OCI-LY1 (cell line): ENCODE data around the gene FREM3.

Source experiments
- H2AFZ ChIP-seq: fragments of 200-600 bp; sonication (generic), shearing (Covaris generic); 2 replicates; pipeline ENCODE4 v1.6.0; 2014; ENCODE audit warnings: antibody characterized with exemption, mild to moderate bottlenecking, low read length
- H3F3A ChIP-seq: fragments of 200-600 bp; sonication (generic), shearing (Covaris generic); 2 replicates; pipeline ENCODE4 v1.6.0; 2014; ENCODE audit warnings: mild to moderate bottlenecking, antibody characterized with exemption, low read length, moderate library complexity; ENCODE audit not compliant: insufficient read depth
- H3K27ac ChIP-seq: fragments of 200-600 bp; sonication (generic); 2 replicates; pipeline ENCODE4 v1.5.1; 2014; ENCODE audit warnings: low read length, mixed run types, mild to moderate bottlenecking, low read depth; ENCODE audit not compliant: poor library complexity, severe bottlenecking
- H3K27me3 ChIP-seq: fragments of 200-600 bp; sonication (generic); 2 replicates; pipeline ENCODE4 v1.6.0; 2014; ENCODE audit warnings: antibody characterized with exemption, mild to moderate bottlenecking, low read length, moderate library complexity; ENCODE audit not compliant: insufficient read depth
- H3K36me3 ChIP-seq: fragments of 200-600 bp; sonication (generic); 2 replicates; pipeline ENCODE4 v1.6.1; 2014; ENCODE audit warnings: mild to moderate bottlenecking, antibody characterized with exemption, low read length, moderate library complexity, mixed read lengths; ENCODE audit not compliant: insufficient read depth
- H3K4me1 ChIP-seq: fragments of 200-600 bp; sonication (generic); 2 replicates; pipeline ENCODE4 v1.5.1; 2014; ENCODE audit warnings: mild to moderate bottlenecking, low read length, moderate library complexity; ENCODE audit not compliant: insufficient read depth, severe bottlenecking
- H3K4me2 ChIP-seq: fragments of 200-600 bp; sonication (generic), shearing (Covaris generic); 2 replicates; pipeline ENCODE4 v1.6.1; 2014; ENCODE audit warnings: low read length
- H3K4me3 ChIP-seq: fragments of 200-600 bp; sonication (generic); 2 replicates; pipeline ENCODE4 v1.5.1; 2014; ENCODE audit warnings: low read length, low read depth, mild to moderate bottlenecking, mixed read lengths; ENCODE audit not compliant: poor library complexity, severe bottlenecking
- H3K79me2 ChIP-seq: fragments of 200-600 bp; shearing (Covaris generic); 2 replicates; pipeline ENCODE4 v1.6.1; 2016; ENCODE audit warnings: mixed run types, low read length, mixed read lengths; ENCODE audit not compliant: insufficient read depth
- H3K9ac ChIP-seq: fragments of 200-600 bp; sonication (generic), shearing (Covaris generic); 2 replicates; pipeline ENCODE4 v1.6.1; 2014; ENCODE audit warnings: mild to moderate bottlenecking, low read length, mixed read lengths
- H3K9me2 ChIP-seq: fragments of 200-600 bp; sonication (generic), shearing (Covaris generic); 2 replicates; pipeline ENCODE4 v1.6.1; 2014; ENCODE audit warnings: low read depth, mild to moderate bottlenecking, low read length, mixed read lengths
- H3K9me3 ChIP-seq: fragments of 200-600 bp; shearing (Covaris generic); 2 replicates; pipeline ENCODE4 v1.6.1; 2014; ENCODE audit warnings: low read length, mixed read lengths
- H4K20me1 ChIP-seq: fragments of 200-600 bp; sonication (generic), shearing (Covaris generic); 2 replicates; pipeline ENCODE4 v1.6.0; 2016; ENCODE audit warnings: mild to moderate bottlenecking, low read length; ENCODE audit not compliant: insufficient read depth
- CTCF ChIP-seq: fragments of 200-600 bp; sonication (generic), shearing (Covaris generic); IDR thresholded peaks from 2 replicates; pipeline ENCODE4 v1.5.1; 2017; ENCODE audit warnings: mild to moderate bottlenecking, antibody characterized with exemption, low read length, moderate library complexity, mixed read lengths
- EZH2 ChIP-seq: fragments of 200-600 bp; sonication (generic), shearing (Covaris generic); IDR thresholded peaks from 2 replicates; pipeline ENCODE4 v1.8.0; 2017; ENCODE audit warnings: borderline replicate concordance, mixed run types, mild to moderate bottlenecking, antibody characterized with exemption, low read length, moderate library complexity, mixed read lengths

FREM3 gene

GRCh38 chr4:143713553-143713952, 13.1 kb upstream of the FREM3 start:
- Histone ChIP-seq H3K4me1 (no peaks in the 10 kb centered on the region), H3K9me3 (no peaks in the 10 kb centered on the region), H3F3A (no peaks in the 10 kb centered on the region), H3K4me2 (no peak overlapping the region), H4K20me1 (no peaks in the 10 kb centered on the region), H3K27ac (no peak overlapping the region), H3K9ac (no peak overlapping the region), H3K27me3 (no peaks in the 10 kb centered on the region), H3K4me3 (no peak overlapping the region), H2AFZ (no peak overlapping the region), H3K36me3 (no peaks in the 10 kb centered on the region), H3K9me2 (no peaks in the 10 kb centered on the region), H3K79me2 (no peaks in the 10 kb centered on the region)
- no peak for TF ChIP-seq CTCF
- no peak for TF ChIP-seq EZH2

- Histone ChIP-seq H3K9me2 (no peaks in the 10 kb centered on the region), H3K79me2 (no peaks in the 10 kb centered on the region), H3K36me3 (no peaks in the 10 kb centered on the region), H3K4me2 (no peak overlapping the region), H3K27ac (no peak overlapping the region), H3F3A (no peaks in the 10 kb centered on the region), H3K4me1 (no peaks in the 10 kb centered on the region), H3K27me3 (no peaks in the 10 kb centered on the region), H3K4me3 (no peak overlapping the region), H4K20me1 (no peaks in the 10 kb centered on the region), H3K9me3 (no peaks in the 10 kb centered on the region), H2AFZ (no peak overlapping the region), H3K9ac (no peak overlapping the region)
- TF ChIP-seq CTCF: no peak
- TF ChIP-seq EZH2: no peak
Measured at GRCh38 chr4:143712155-143712550, 11.7 kb upstream of the FREM3 start.

- Histone ChIP-seq H3K9ac (no peak overlapping the region), H3K36me3 (no peaks in the 10 kb centered on the region), H3K27ac (no peak overlapping the region), H3F3A (no peaks in the 10 kb centered on the region), H4K20me1 (no peaks in the 10 kb centered on the region), H2AFZ (no peak overlapping the region), H3K4me1 (no peaks in the 10 kb centered on the region), H3K27me3 (no peaks in the 10 kb centered on the region), H3K4me2 (no peak overlapping the region), H3K79me2 (no peaks in the 10 kb centered on the region), H3K9me3 (no peaks in the 10 kb centered on the region), H3K4me3 (no peak overlapping the region), H3K9me2 (no peaks in the 10 kb centered on the region)
- TF ChIP-seq EZH2: no peak
- no peak; the same call in 1 of the 2 replicates for TF ChIP-seq CTCF
Measured at GRCh38 chr4:143711543-143712154, 11.2 kb upstream of the FREM3 start.
